IPS-18c (cell line): ENCODE results near the gene RASSF6.
"Not testable (repeated sequence)": the region's sequence is repeated elsewhere in the genome, so short reads cannot be mapped to it uniquely, and the experiment has no call there.

Experiments used
- H3K4me3 ChIP-seq: 2 replicates; pipeline ENCODE4 v1.7.0; 2013; ENCODE audit warnings: low read depth, mild to moderate bottlenecking, low read length, moderate library complexity; ENCODE audit not compliant: insufficient read depth
- H3K9me3 ChIP-seq: one replicate; pipeline ENCODE4 v1.6.1; 2013; ENCODE audit warnings: mild to moderate bottlenecking, low read length, moderate library complexity; ENCODE audit not compliant: control insufficient read depth, insufficient read depth

Gene RASSF6

GRCh38 chr4:73617256-73617655 lies 3.0 kb downstream of the RASSF6 start:
- no peaks in the 10 kb centered on the region for H3K9me3 ChIP-seq
- no peak overlapping the region for H3K4me3 ChIP-seq

- Histone ChIP-seq H3K4me3 (no peak overlapping the region), H3K9me3 (no peaks in the 10 kb centered on the region)
Measured at GRCh38 chr4:73615613-73616012, 4.6 kb downstream of the RASSF6 start.

GRCh38 chr4:73614311-73614867 lies 5.8 kb downstream of the RASSF6 start:
- Histone ChIP-seq H3K9me3 (no peaks in the 10 kb centered on the region), H3K4me3 (no peak overlapping the region)

GRCh38 chr4:73613130-73613529 lies 7.1 kb downstream of the RASSF6 start:
- no peak overlapping the region for H3K4me3 ChIP-seq

GRCh38 chr4:73612032-73612431 lies 8.2 kb downstream of the RASSF6 start:
- no peak overlapping the region for H3K4me3 ChIP-seq
- H3K9me3 ChIP-seq: no peaks in the 10 kb centered on the region

More at GRCh38 chr4:73613130-73613529, 7.1 kb downstream of the RASSF6 start:
- no peaks in the 10 kb centered on the region for H3K9me3 ChIP-seq

GRCh38 chr4:73609706-73610105 lies 10.5 kb downstream of the RASSF6 start:
- Histone ChIP-seq H3K9me3 (no peaks in the 10 kb centered on the region), H3K4me3 (no peak overlapping the region)

- H3K4me3 ChIP-seq: no peak overlapping the region
Measured at GRCh38 chr4:73608689-73609594, 11.3 kb downstream of the RASSF6 start.

GRCh38 chr4:73607375-73608033 lies 12.7 kb downstream of the RASSF6 start:
- Histone ChIP-seq H3K4me3 (no peak overlapping the region), H3K9me3 (no peaks in the 10 kb centered on the region)

More at GRCh38 chr4:73608689-73609594, 11.3 kb downstream of the RASSF6 start:
- H3K9me3 ChIP-seq: no peaks in the 10 kb centered on the region

GRCh38 chr4:73606465-73606974 lies 13.7 kb downstream of the RASSF6 start:
- no peak overlapping the region for H3K4me3 ChIP-seq

GRCh38 chr4:73603854-73604584 lies 16.2 kb downstream of the RASSF6 start:
- Histone ChIP-seq H3K4me3 (no peak overlapping the region), H3K9me3 (peaks cover under 1% of the 10 kb centered on the region)

More at GRCh38 chr4:73606465-73606974, 13.7 kb downstream of the RASSF6 start:
- H3K9me3 ChIP-seq: no peaks in the 10 kb centered on the region

- H3K4me3 ChIP-seq: no peak overlapping the region
- peaks cover 2% of the 10 kb centered on the region for H3K9me3 ChIP-seq
Measured at GRCh38 chr4:73603271-73603710, 16.9 kb downstream of the RASSF6 start.

- H3K9me3 ChIP-seq: peaks cover 2% of the 10 kb centered on the region
- no peak overlapping the region for H3K4me3 ChIP-seq
Measured at GRCh38 chr4:73600954-73601353, 19.3 kb downstream of the RASSF6 start.

GRCh38 chr4:73599182-73599581 lies 21.1 kb downstream of the RASSF6 start:
- Histone ChIP-seq H3K9me3 (peaks cover 2% of the 10 kb centered on the region), H3K4me3 (no peak overlapping the region)

GRCh38 chr4:73597594-73597993 lies 22.6 kb downstream of the RASSF6 start:
- Histone ChIP-seq H3K4me3 (no peak overlapping the region), H3K9me3 (peaks cover 2% of the 10 kb centered on the region)

GRCh38 chr4:73597183-73597582 lies 23.1 kb downstream of the RASSF6 start:
- not testable (repeated sequence) for H3K9me3 ChIP-seq, H3K4me3 ChIP-seq

GRCh38 chr4:73596001-73596400 lies 24.2 kb downstream of the RASSF6 start:
- Histone ChIP-seq H3K9me3 (peaks cover 2% of the 10 kb centered on the region), H3K4me3 (no peak overlapping the region)

- no peak overlapping the region for H3K4me3 ChIP-seq
Measured at GRCh38 chr4:73593631-73594241, 26.5 kb downstream of the RASSF6 start.

More at GRCh38 chr4:73593631-73594241, 26.5 kb downstream of the RASSF6 start:
- no peaks in the 10 kb centered on the region for H3K9me3 ChIP-seq
